H1 (cell line): ENCODE results near the gene SCCPDH. TPM values are rescaled to one million over a fixed set of nuclear protein-coding genes. Genes with fewer than 3 reads are reported as not detected.

Experiments used
- CTCF ChIA-PET: fragments of 300-600 bp; sonication (Branson Sonifier 250); formaldehyde crosslinking; loops from one replicate; lab custom pipeline; 2021; ENCODE audit not compliant: partially characterized antibody; lab: Charles Lee
- POLR2A ChIA-PET: fragments of 300-600 bp; sonication (Branson Sonifier 250); formaldehyde crosslinking; loops from one replicate; lab custom pipeline; 2021; ENCODE audit warnings: inconsistent platforms; ENCODE audit not compliant: partially characterized antibody; lab: Charles Lee
- DNase-seq, 2 experiments: peaks; one replicate each; pipeline versions ENCODE4 v3.0.0 to v3.0.0-alpha.2; 2010 to 2022; ENCODE audit warnings: low spot score in 2 of 2, low read depth in 1 of 2, mixed read lengths in 1 of 2
- FAIRE-seq: peaks from 2 replicates; lab custom pipeline; 2011; peaks lifted over from hg19 to GRCh38; lab: Jason Lieb, UNC
- H2AFZ ChIP-seq: 2 replicates; pipeline ENCODE4 v1.8.1; 2012; ENCODE audit warnings: low read length, inconsistent platforms
- H2AK5ac ChIP-seq: 2 replicates; pipeline ENCODE4 v1.6.1; 2013; ENCODE audit warnings: low read depth, low read length
- H2BK120ac ChIP-seq: replicated peaks from 2 replicates; pipeline ENCODE3; 2013; ENCODE audit warnings: low read depth, low read length, inconsistent platforms
- H2BK12ac ChIP-seq: 2 replicates; pipeline ENCODE4 v1.6.1; 2013; ENCODE audit warnings: low read depth, low read length
- H2BK15ac ChIP-seq: 2 replicates; pipeline ENCODE4 v1.6.1; 2013; ENCODE audit warnings: low read length
- H2BK20ac ChIP-seq: 2 replicates; pipeline ENCODE4 v1.6.1; 2013; ENCODE audit warnings: low read length
- H2BK5ac ChIP-seq: 2 replicates; pipeline ENCODE4 v1.6.1; 2013; ENCODE audit warnings: low read depth, low read length
- H3K14ac ChIP-seq: 2 replicates; pipeline ENCODE4 v1.6.1; 2013; ENCODE audit warnings: inconsistent platforms; ENCODE audit not compliant: insufficient read length
- H3K18ac ChIP-seq: 2 replicates; pipeline ENCODE4 v1.6.1; 2013; ENCODE audit warnings: low read length; ENCODE audit errors: extremely low read depth
- H3K23ac ChIP-seq: 2 replicates; pipeline ENCODE4 v1.6.1; 2013; ENCODE audit warnings: inconsistent platforms; ENCODE audit not compliant: insufficient read length
- H3K23me2 ChIP-seq: 2 replicates; pipeline ENCODE4 v1.6.1; 2013; ENCODE audit warnings: low read depth, low read length
- H3K27ac ChIP-seq: 2 replicates; pipeline ENCODE4 v1.6.1; 2011; ENCODE audit warnings: low read depth, low read length, inconsistent platforms
- H3K27me3 ChIP-seq, 4 experiments: replicated peaks in 1 of 4; 1 replicate in 1 of 4; 2 replicates in 3 of 4; pipeline versions ENCODE4 v1.6.1 to v1.8.1; 2011 to 2013; ENCODE audit warnings: low read length in 3 of 4, mild to moderate bottlenecking in 3 of 4, inconsistent platforms in 2 of 4, mixed read lengths in 2 of 4, moderate library complexity in 1 of 4; ENCODE audit not compliant: control insufficient read depth in 3 of 4, insufficient read depth in 3 of 4; ENCODE audit errors: extremely low read depth in 1 of 4
- H3K36me3 ChIP-seq, 4 experiments: 2 replicates each; pipeline versions ENCODE4 v1.6.1 to v1.8.1; 2011 to 2013; ENCODE audit warnings: mild to moderate bottlenecking in 4 of 4, low read length in 3 of 4, moderate library complexity in 2 of 4, control low read depth in 1 of 4, inconsistent platforms in 1 of 4; ENCODE audit not compliant: insufficient read depth in 4 of 4, control insufficient read depth in 2 of 4
- H3K4ac ChIP-seq: replicated peaks from 2 replicates; pipeline ENCODE3; 2013; ENCODE audit warnings: low read length, low read depth, mixed read lengths, inconsistent platforms; ENCODE audit not compliant: insufficient read length
- H3K4me1 ChIP-seq, 4 experiments: replicated peaks in 1 of 4; 1 replicate in 1 of 4; 2 replicates in 3 of 4; pipeline versions ENCODE4 v1.6.1 to v1.8.1; 2011 to 2013; ENCODE audit warnings: low read length in 3 of 4, inconsistent platforms in 2 of 4, mixed read lengths in 1 of 4; ENCODE audit not compliant: insufficient read depth in 4 of 4, control insufficient read depth in 3 of 4
- H3K4me2 ChIP-seq, 2 experiments: 2 replicates each; pipeline versions ENCODE4 v1.6.1 to v1.8.1; 2011 to 2013; ENCODE audit warnings: low read depth in 2 of 2, low read length in 2 of 2, control low read depth in 1 of 2, inconsistent platforms in 1 of 2, mild to moderate bottlenecking in 1 of 2; ENCODE audit not compliant: insufficient read depth in 1 of 2
- H3K4me3 ChIP-seq, 4 experiments: fragments of 200-600, 300-600 bp in 1 of 4; sonication (generic), shearing (Covaris generic), sonication (Bioruptor Twin) in 1 of 4; 2 replicates each; pipeline versions ENCODE4 v1.5.1 to v1.8.1; 2011 to 2016; ENCODE audit warnings: low read length in 4 of 4, low read depth in 3 of 4, control low read depth in 2 of 4, inconsistent platforms in 2 of 4, mild to moderate bottlenecking in 2 of 4, mixed read lengths in 1 of 4, moderate library complexity in 1 of 4; ENCODE audit not compliant: insufficient read depth in 2 of 4; ENCODE audit errors: extremely low read depth in 1 of 4
- H3K56ac ChIP-seq: replicated peaks from 2 replicates; pipeline ENCODE3; 2013; ENCODE audit warnings: low read depth, mild to moderate bottlenecking, mixed read lengths, low read length, inconsistent platforms; ENCODE audit not compliant: insufficient read length
- H3K79me1 ChIP-seq: 2 replicates; pipeline ENCODE4 v1.6.1; 2013; ENCODE audit warnings: low read depth, low read length, control low read depth
- H3K79me2 ChIP-seq, 2 experiments: 2 replicates each; pipeline versions ENCODE4 v1.6.1 to v1.8.1; 2012 to 2013; ENCODE audit warnings: low read length in 2 of 2, mild to moderate bottlenecking in 2 of 2, inconsistent platforms in 1 of 2; ENCODE audit not compliant: insufficient read depth in 2 of 2, control insufficient read depth in 1 of 2
- H3K9ac ChIP-seq, 4 experiments: replicated peaks in 1 of 4; 1 replicate in 1 of 4; 2 replicates in 3 of 4; pipeline versions ENCODE4 v1.6.1 to v1.8.1; 2011 to 2013; ENCODE audit warnings: low read depth in 3 of 4, low read length in 3 of 4, control low read depth in 2 of 4, mild to moderate bottlenecking in 2 of 4, moderate library complexity in 2 of 4, inconsistent platforms in 1 of 4; ENCODE audit errors: extremely low read depth in 1 of 4
- H3K9me3 ChIP-seq, 2 experiments: 2 replicates each; pipeline versions ENCODE4 v1.6.1 to v1.8.1; 2012 to 2013; ENCODE audit warnings: mild to moderate bottlenecking in 2 of 2, moderate library complexity in 2 of 2, control low read depth in 1 of 2, inconsistent platforms in 1 of 2, low read depth in 1 of 2, low read length in 1 of 2, mixed read lengths in 1 of 2; ENCODE audit not compliant: insufficient read depth in 2 of 2
- H4K20me1 ChIP-seq, 2 experiments: replicated peaks in 1 of 2; 2 replicates each; pipeline versions ENCODE3 to v1.8.1; 2011 to 2013; ENCODE audit warnings: inconsistent platforms in 2 of 2, low read length in 2 of 2, mild to moderate bottlenecking in 1 of 2; ENCODE audit not compliant: insufficient read depth in 2 of 2, control insufficient read depth in 1 of 2
- H4K5ac ChIP-seq: 2 replicates; pipeline ENCODE4 v1.6.1; 2013; ENCODE audit warnings: low read length, low read depth, mixed read lengths, inconsistent platforms; ENCODE audit not compliant: insufficient read length
- H4K8ac ChIP-seq: 2 replicates; pipeline ENCODE4 v1.8.0; 2013; ENCODE audit warnings: mild to moderate bottlenecking, moderate library complexity, low read length, inconsistent platforms; ENCODE audit not compliant: insufficient read depth; ENCODE audit errors: extremely low read depth
- H4K91ac ChIP-seq: replicated peaks from 2 replicates; pipeline ENCODE3; 2013; ENCODE audit warnings: low read length, mixed read lengths, inconsistent platforms; ENCODE audit not compliant: insufficient read length
- KDM1A ChIP-seq: fragments of 200-600, 300-600 bp; sonication (generic); IDR thresholded peaks from 2 replicates; pipeline ENCODE4 v1.7.1; 2016; ENCODE audit warnings: mild to moderate bottlenecking, low read length, borderline replicate concordance
- KDM5A ChIP-seq: fragments of 200-600 bp; IDR thresholded peaks from 2 replicates; pipeline ENCODE4 v1.7.1; 2012; ENCODE audit warnings: mild to moderate bottlenecking, low read length, inconsistent platforms, mixed read lengths
- RBBP5 ChIP-seq: IDR thresholded peaks from 2 replicates; pipeline ENCODE4 v1.7.1; 2012; ENCODE audit warnings: low read depth, mild to moderate bottlenecking, inconsistent platforms, low read length, moderate library complexity, borderline replicate concordance
- TAF1 ChIP-seq: IDR thresholded peaks from 2 replicates; pipeline ENCODE4 v1.6.1; 2011; ENCODE audit warnings: mild to moderate bottlenecking, low read depth, low read length
- TCF12 ChIP-seq: IDR thresholded peaks from 2 replicates; pipeline ENCODE4 v1.6.1; 2011; ENCODE audit warnings: low read depth, mild to moderate bottlenecking, low read length
- WGBS, 2 experiments: shearing (Covaris generic) in 1 of 2; methylation state at CpG; one replicate each; pipeline versions ENCODE4 v1.1.6 to v1.1.7; 2013 to 2015; ENCODE audit warnings: low lambda C conversion rate in 2 of 2, mixed read lengths in 2 of 2, inconsistent platforms in 1 of 2, low coverage in 1 of 2, missing lambda C conversion rate in 1 of 2; ENCODE audit not compliant: insufficient replicate concordance in 2 of 2, insufficient coverage in 1 of 2, insufficient read length in 1 of 2; ENCODE audit errors: extremely low coverage in 1 of 2, missing lambda C conversion rate in 1 of 2; 5-methylcytosine and 5-hydroxymethylcytosine counted together
- polyA plus RNA-seq, 7 experiments: library from polyadenylated mRNA; depleted of rRNA in 3 of 7; stranded (reverse) in 5 of 7; unstranded in 2 of 7; fragments of >200 nt in 5 of 7; fragments of 200-250 nt in 2 of 7; gene quantifications; 1 replicate in 5 of 7; 2 replicates in 1 of 7; 4 replicates in 1 of 7; pipeline versions ENCODE4 v1.2.1 to v1.2.3, GENCODE V29; 2011 to 2013; ENCODE audit warnings: missing spikeins in 2 of 7, mixed read lengths in 2 of 7
- total RNA-seq: library from RNA; stranded (reverse); fragmentation: NEBNext Ultra II Directional; extraction: Animal tissue kit (Norgen Biotek cat#: 25700); gene quantifications from 2 replicates; pipeline ENCODE4 v1.2.1, GENCODE V29; 2021

The SCCPDH gene
- total and polyA plus RNA-seq, 2 of the 8 experiments (the other 6 are each of a cell fraction or from before 2014, with no cell fraction given) = 9.5 to 17.0 TPM

- TF ChIP-seq KDM5A = no peak
- TF ChIP-seq TAF1 = no peak
- TF ChIP-seq RBBP5 = no peak
- TF ChIP-seq TCF12 = no peak
- TF ChIP-seq KDM1A = no peak
- H3K4me1 ChIP-seq = no peaks in the 10 kb centered on the region
- no peak overlapping the region for H4K91ac ChIP-seq
- no peak overlapping the region for H3K9ac ChIP-seq
- H2AFZ ChIP-seq = no peak overlapping the region
- no peak overlapping the region for H3K4me3 ChIP-seq
- WGBS, 2 experiments = 83% methylated on average over 2 of the region's 2 CpGs; no CpG with 5 or more reads in 1 of the 2 experiments
- ChIA-PET POLR2A (interaction anchor here (3.3 kb wide), 1 partner anchor 10 kb away, joined by 12 read pairs; the partner anchor contains the start of gene SCCPDH), CTCF (no interaction called here)
- H2BK5ac ChIP-seq = no peak overlapping the region
- H4K8ac ChIP-seq = no peak overlapping the region
- no peak overlapping the region for H2BK20ac ChIP-seq
- H2BK120ac ChIP-seq = no peak overlapping the region
- H3K56ac ChIP-seq = no peak overlapping the region
- H3K4me2 ChIP-seq = no peak overlapping the region
- H3K18ac ChIP-seq = no peak overlapping the region
- no peak overlapping the region for H2BK12ac ChIP-seq
- H3K9me3 ChIP-seq = no peaks in the 10 kb centered on the region
- H4K20me1 ChIP-seq = peaks cover 0 to 3% of the 10 kb centered on the region in 2 experiments
- H2AK5ac ChIP-seq = no peak overlapping the region
- H3K79me1 ChIP-seq = no peaks in the 10 kb centered on the region
- no peaks in the 10 kb centered on the region for H3K79me2 ChIP-seq
- H3K23ac ChIP-seq = no peak overlapping the region
- H3K27ac ChIP-seq = no peak overlapping the region
- no peak overlapping the region for H3K4ac ChIP-seq
- no peak overlapping the region for H2BK15ac ChIP-seq
- no peak overlapping the region for H3K14ac ChIP-seq
- no peak overlapping the region for H4K5ac ChIP-seq
- peaks cover 3% of the 10 kb centered on the region; the same call in 1 of the 2 replicates for H3K23me2 ChIP-seq
- DNase-seq (no peak), FAIRE-seq (no peak)
- H3K36me3 ChIP-seq = peaks cover 0 to 19% (median 8%) of the 10 kb centered on the region in 4 experiments; a peak in 5 of 8 replicates
- H3K27me3 ChIP-seq = no peaks in the 10 kb centered on the region
Observed at GRCh38 chr1:246734866-246735265, 10.7 kb downstream of the SCCPDH start.
